HG03520 (cell line): ENCODE data around the gene ASB2.

Experiments
- ATAC-seq: cut with Tn5 transposase; IDR thresholded peaks from one replicate; pipeline ENCODE4 v1.9.1; 2021; ENCODE audit warnings: mild to moderate bottlenecking, moderate library complexity; ENCODE audit not compliant: unreplicated experiment

The ASB2 gene

DNA sequence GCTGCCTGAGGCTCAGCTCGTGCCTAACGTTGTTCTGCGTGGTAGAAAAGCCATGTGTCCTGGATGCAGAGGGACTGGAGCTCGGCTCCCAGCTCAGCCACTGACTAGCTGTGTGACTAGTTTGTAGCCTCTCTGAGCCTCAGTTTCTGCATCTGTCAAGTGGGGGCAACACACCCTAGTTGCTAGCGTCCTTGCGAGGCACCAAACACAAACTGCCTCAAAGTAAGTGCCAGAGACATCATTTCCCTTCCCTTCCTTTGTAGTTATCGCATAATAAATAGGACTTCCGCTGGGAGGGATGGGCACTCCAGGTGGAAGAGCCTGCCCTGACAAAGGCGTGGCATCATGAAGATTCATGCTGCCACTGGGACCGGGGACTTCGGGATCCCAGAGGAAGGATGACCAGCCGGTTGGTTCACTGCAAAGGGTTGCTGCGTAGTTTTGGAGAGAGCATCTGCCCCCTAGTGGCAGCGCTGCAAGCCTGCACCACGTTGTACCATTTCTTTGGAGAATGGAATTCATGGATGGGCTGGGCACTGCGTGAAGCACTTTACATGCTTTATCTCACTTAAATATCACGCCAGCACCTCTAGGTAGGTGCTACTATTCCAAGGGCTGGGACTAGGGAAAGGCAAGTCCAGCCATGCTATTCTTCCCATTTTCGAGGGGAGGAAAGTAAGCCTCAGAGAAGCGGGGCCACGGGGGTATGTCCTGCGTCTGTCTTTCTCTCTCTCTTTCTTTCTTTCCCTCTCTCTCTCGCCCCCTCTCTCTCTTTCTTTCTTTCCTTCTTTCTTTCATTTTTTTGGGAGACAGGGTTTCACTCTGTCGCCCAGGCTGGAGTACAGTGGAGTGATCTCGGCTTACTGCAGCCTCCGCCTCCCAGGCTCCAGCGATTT is 25.4 kb upstream of the ASB2 start:
- ATAC-seq = peak; percentile 52

DNA sequence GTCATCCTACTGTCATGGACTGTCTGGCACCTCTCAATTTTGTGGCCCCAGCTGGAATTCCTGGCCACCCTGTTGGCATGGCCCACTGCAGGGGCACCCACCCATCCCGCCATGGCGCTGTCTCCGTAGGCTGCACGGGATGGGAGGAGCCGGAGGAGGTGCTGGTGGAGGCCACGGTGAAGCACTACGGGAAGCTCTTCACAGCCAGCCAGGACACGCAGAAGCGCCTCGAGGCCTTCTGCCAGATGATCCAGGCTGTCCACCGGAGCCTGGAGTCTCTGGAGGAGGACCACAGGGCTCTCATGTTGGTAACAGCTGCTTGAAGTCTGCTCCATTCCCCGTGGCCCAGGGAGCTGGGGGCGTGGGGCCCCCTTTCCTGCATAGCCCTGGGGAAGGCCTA is 24.6 kb upstream of the ASB2 start:
- ATAC-seq = no peak

DNA sequence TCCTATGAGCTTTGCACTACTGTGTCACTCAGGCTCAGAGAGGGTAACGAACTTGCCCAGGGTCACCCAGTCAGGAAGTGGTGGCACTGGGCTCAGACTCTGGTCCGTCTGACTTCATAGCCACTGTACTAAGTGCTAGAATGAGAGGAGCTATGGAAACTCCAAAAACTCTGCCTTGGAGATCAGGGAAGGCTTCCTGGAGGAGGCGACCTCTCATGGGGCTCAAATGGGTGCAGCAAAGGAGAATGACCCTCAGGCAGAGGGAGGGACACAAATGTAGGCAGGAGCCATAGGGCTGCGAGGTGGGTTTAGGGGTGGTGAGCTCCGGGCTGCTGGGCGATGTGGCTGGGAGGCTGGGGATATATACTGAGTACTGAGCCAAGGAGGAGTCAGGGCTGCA is 23.9 kb upstream of the ASB2 start:
- ATAC-seq = no peak

DNA sequence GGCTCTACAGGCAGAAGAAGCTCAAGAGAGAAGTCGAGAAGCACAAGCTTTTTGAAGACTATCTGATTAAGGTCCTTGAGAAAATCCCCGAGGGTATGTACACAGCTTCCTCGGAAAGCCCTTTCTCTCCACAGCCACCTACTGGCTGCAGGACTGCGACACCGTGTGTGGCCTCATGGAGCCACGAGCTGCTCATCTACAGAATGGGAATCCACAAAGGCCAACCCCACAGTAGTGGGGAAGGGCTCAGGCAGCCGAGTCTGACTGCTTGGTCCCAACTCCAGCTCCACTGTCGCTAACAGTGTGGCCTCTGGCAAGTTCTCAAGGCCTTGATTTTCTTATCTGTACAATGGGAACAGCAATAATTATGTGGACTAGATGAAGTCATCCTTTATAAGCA is 23.2 kb upstream of the ASB2 start:
- no peak for ATAC-seq

DNA sequence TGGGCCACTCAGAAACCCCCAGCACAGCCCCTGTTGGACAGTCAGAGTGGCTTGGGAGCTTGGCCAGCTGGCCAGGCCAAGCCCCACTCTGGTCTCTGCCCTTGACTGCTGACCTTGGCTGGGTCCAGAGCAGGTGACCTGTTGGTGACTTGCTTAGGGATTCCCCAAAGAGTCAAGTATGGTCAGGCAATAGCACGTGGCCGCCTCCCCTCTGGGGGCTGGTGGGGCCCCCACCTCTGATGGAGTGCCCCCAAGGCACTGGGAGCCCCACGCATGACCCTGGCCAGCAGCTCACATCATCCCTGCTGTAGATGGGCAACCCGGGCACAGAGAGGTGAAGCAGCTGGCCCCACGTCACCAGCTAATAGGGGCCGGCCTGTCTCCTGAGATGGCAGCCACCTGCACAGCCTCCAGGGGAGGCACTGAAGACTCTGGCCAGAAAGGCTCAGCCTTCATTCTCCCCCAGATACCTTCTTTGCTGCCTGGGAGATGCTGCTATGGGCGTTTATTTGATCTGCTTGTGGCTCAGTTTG is 22.6 kb upstream of the ASB2 start:
- no peak for ATAC-seq

DNA sequence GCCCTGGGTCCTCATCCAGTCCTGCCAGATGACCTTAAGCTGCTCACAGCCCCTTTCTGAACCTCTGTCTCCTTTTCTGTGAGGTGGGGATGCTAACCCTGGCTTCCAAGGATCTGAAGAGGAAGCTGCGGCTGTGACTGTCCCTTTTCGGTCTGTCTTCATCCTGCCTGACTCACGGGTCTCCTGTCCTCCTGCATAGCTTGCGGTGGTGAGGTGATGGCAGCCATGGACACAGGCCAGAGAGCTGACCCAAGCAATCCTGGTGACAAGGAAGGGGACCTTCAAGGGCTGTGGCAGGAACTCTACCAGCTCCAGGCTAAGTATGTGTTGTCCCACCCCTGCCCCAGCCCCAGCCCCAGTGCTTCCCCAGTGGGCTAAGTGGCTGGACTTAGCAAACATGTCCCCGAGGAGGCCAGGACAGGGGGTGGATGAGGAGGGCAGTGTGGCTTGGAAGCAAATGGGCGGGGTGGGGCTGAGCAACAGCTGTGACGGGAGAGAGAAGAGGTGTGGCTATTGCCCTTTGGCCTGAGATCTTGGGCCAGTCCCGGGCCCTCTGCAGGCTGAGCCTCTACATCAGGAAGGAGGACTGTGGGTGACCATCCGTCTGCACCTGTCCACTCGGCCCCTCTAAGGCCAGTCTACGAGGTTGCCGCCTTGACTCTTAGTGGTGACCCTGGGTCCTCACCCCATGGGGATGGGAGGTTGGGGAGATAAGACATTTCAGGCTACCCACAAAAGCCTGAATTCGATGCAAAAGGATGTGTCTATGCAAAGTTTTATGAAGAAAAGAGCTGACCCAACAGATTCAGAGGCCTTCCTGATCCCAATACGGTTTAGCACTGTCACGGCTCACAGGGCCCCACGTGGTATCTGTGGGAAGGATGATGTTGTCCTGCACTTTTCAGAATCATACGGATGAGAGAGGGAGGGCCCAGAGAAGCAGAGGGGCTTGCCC is 21.8 kb upstream of the ASB2 start:
- no peak for ATAC-seq

DNA sequence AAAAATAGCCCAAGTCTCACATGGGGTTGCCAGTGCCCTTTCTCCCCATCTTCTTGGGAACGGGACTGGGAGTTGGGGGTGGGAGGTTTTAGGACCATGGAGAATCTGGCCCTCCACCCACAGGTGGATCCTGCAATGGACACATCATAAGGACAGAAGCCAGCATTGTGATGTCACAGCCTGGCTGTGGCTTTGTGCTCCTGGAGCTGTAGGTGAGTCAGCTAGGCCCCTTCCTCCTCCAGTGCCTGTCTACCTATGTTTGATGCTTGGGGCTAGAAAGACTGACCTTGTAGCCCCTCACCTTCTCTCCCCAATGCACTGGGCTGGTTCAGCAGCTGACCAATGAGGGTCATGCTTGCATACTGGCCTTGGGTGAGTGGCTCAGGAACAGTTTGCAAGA is 20.7 kb upstream of the ASB2 start, which contains the start of gene CCDC197:
Gene CCDC197, plus strand, starts transcription at position 220 of the 400 bp plus-strand sequence. CDS start 831 bp downstream, outside the sequence.
- ATAC-seq = no peak

DNA sequence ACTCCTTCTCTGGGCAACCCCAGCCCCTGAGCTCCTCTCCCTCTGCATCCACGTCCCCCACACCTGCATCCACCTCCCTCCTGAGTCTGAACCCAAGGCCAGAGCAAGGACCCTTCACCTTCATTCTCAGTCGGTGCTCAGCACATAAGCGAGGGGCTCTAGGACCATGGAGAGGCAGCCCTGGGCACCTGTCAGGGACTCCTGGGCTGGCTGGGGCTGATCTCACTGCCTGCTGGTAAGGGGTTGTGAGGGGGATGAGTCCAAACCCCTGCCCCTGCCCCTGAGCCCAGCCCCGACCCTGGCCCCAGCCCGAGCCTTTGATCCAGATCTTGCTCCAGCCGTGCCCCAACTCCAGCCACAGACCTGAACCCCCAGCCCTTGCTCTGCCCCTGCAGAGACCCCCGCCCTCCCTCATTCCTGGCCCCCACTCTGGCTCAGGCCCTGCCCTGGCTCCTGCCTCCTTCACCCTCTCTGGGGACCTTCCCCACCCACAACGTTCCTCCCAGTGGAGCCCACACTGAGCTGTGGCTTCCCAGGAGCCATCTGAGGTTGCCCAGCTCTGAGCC is 19.8 kb upstream of the ASB2 start:
- ATAC-seq = no peak

DNA sequence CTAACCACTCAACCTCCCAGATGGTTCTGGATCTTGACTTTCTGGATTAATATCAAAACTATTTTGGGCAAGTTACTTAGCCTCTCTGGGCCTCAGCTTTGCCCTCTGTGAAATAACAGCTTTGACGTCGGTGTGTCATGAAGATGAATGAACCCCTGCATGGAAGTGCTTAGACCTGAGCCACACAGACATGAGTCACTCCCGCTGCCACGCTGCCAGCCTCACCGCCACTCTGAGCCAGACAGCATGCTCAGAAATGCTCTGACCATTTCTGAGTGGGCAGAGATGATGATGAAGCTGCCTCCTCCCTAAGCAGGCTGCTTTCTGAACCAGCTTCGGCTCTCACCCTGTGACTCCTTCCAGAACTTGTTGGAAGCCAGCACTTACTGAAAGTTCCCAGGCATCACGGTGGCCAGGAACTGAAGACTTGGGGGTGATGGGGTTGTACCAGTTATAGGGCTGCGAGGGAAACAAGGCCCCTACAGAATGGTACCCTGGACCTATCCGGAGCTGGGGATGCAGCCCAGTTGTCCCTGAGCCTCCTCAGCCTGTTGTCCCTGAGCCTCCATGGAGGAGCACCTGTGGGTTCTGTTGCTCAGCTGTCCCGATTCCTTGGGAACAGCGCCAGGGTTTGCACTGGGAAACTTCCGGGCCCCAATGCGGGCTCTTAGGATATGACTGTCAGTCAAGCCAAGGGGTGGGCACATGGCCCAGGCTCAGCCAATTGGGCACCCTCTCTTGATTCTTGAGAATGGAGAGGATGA is 18.7 kb upstream of the ASB2 start:
- no peak for ATAC-seq

DNA sequence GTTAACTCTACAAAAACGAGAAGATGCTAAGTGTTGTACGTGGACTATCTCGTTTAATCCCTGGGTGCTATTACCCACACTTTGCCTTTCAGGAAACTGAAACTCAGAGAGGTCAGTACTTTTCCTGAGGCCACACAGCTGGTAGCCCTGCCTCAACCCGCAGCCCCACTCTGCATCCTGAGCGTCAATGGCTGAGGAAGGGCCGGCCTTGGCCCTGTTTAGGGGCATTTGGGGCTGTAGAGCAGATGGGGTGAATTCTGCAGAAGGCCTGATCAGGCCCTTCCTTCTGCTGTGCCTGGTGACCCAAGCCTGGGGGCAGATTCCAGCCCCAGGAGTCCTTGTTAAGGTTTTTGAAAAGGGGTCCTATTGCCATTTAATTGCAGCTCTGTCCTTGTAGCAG is 17.0 kb upstream of the ASB2 start:
- no peak for ATAC-seq

DNA sequence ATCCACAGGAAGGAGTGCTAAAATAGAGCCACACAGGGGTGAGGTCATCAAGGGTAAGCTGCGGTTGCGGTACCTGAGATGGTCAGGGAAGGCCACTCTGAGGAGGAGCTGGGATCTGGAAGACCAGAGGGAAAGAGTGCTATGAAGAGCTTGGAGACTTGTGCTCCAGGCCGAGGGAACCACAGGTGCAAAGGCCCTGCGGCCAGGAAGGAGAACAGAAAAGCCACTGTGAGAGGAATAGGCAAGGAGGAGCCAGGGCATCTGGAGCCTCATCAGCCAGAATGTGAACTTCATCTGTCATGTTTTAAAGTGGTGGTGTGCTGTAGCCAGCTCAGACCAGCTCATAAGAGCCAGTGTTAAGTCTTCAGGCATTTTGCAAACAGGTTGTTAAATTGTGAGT is 15.3 kb upstream of the ASB2 start:
- ATAC-seq = no peak

DNA sequence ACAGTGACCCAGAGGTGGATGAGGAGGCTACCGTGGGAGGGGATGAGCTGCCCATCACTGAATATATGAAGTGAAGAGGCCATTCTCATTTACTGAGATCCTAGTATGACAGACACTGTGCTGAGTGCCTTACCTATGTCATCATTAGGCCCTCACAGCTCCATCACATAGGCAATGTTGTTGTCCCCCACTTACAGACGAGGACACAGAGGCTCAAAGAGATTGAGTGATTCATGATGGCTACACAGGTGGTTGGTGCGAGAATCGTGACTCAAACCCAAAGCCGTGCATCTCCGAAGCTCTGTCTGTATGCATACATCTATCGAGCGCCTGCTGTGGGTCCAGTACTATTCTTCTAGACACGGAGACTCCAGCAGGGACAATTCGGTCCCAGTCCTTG is 14.8 kb upstream of the ASB2 start:
- no peak for ATAC-seq

DNA sequence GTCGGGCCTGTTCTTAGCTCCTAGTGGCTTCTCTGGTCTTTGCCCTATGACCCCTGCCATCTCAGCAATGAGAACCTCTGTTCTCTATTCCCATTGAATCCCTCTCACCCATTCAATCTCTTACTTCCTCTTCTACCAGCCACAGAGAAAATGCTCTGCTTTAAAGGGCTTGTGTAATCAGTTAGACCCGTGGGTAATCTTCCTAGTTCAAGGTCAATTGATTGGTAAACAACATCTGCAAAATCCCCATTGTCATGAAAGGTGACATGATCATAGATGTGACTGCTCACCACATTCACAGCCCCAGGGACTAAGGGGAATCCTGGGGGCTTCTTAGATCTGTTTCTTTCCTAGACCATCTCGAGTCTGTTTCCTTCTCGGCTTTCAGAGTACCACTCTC is 13.6 kb upstream of the ASB2 start:
- no peak for ATAC-seq

DNA sequence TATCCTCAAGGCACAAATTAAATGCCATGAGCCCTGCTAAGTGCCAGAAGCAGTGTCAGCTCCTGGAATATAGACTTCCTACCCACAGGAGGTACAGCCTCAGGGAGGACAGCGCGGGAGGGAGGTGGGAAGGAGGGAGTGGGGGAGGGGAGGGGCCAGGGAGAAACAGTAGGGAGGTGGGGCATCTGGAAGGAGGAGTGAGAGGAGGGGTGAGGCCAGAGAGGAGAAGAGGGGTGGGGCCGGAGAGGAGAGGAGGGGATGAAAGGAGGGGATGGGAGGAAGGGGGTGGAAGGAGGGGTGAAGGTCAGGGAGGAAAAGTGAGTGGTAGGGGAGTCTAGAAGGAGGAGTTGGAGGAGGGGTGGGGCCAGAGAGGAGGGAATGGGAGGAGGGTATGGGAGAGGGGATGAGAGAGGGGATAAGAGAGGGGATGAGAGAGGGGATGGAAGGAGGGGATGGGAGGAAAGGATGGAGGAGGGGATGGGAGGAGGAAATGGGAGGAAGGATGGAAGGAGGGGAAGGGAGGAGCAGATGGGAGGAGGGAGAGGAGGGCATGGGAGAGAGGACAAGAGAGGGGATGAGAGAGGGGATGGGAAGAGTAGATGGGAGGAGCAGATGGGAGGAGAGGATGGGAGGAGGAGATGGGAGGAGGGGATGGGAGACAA is 11.6 kb upstream of the ASB2 start:
- no peak for ATAC-seq

DNA sequence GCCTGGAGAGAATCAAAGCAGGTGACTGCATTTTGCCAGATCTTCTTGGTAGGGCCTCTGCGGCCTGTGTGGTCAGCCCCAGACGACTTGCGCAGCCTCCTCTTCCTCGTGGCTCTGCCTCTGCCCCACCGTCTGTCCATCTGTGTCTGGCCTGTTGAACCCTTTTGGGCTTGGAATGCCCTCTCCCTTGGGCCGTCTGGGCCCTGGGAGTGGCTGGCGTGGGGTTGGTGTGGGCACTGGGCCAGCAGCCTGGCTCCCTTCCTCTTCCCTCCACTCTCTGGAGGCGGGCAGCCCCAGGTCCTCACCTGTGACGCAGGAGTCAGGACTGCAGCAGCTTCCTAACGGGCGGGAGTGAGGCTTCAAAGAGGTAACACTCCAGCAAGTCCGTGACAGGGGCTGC is 11.0 kb upstream of the ASB2 start:
- ATAC-seq = no peak

DNA sequence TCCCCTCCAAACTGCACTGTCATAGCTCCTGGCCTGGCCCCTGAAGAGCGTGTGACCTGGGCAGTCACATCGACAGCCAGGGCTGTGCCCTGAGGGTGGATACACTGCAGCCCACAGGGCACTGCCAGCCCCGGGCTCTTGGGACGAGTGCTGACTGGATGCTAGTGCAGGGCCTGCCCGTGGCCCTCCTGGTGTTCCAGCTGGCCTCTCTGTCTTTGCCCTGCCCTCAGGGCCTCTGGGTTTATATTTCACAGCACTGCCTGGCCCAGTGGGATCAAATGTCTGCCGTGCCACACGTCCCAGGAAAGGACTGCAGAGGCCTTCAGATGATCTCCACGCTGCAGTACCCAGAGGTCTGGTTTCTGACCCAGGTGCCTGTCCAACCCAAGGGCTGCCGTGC is 10.6 kb upstream of the ASB2 start:
- no peak for ATAC-seq

DNA sequence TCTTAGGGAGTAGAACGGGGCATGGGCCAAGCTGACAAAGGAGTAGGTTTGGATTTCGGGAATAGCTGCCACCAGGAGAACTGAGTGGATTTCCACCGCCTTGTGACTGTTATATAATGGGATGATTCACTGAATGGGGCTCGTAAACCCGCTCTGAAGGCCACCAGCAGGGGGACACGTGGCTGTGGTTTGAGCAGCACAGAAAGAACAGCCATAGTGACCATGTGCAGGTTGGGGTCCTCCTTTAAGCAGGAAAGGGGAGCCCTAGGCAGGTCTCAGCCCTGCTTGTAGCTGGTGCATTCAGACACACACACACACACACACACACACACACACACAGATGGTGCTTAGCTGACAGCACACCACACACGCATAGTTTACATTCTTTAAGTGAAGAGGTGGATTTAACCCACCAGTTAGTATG is 8.6 kb upstream of the ASB2 start:
- ATAC-seq = no peak

DNA sequence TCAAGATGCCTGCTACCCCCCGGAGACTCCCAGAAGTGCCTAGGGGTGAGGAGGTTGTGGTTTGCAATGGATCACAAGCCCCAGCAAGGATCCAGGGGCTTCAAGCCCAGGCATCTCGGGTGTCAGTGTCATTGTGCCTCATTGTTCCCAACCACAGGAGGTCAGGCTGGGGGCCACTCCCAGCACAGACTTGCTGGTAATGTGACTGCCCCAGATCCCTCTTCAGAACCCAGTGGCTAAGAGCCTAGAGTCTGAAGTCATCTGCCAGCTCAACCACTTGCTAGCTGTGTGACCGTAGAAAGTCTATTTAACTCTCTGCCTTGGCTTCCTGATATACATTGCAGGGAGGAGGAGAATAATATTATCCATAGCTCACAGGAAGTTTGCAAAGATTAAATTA is 7.7 kb upstream of the ASB2 start:
- no peak for ATAC-seq

DNA sequence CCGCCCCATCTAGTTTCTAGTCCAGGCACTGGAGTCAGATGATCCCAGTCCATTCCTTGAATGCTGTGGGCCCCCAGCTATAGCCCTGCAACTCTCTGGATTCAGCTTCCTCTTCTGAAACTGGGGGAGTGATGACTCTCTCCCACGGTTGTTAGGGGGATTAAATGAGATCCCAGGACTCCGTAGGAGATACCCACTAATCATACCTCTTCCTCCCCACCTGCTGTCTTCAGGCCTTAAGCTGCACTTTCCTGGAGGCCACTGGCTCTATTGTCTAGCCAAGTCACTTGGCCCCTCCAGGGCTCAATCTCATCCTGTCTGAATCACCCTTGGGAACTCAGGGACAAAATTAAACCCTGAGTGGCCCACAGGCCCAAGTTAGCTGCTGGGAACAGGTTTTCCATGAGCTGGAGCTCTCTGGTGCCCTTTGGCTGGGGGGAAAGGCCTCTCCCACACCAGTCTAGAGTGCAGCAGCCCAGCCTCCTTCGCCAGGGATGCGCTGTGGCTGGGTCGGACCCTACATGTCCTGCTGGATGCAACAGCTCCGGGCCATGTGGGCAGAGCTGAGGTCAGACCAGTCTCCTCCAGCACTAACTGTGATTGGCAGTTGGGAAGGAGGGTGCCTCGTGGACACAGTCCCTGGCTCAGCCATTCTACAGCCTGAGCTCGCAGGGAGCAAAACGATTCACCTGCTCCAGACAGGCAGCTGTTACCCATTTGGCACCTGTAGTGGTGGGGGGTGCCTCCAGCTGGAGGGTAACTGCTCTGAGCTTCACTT is 6.0 kb upstream of the ASB2 start:
- ATAC-seq = no peak
